Upper lobe of left lung (tissue), 6 donors: Measurements from ENCODE around the gene RSPH10B. TPM values are rescaled to one million over a fixed set of nuclear protein-coding genes. Genes with fewer than 3 reads are reported as not detected.
"Not testable (repeated sequence)": the region's sequence is repeated elsewhere in the genome, so short reads cannot be mapped to it uniquely, and the experiment has no call there.

Source experiments
- ATAC-seq, 2 donors: fragments of 200-7000 bp; cut with Tn5 transposase; one replicate each; pipeline ENCODE4 v1.9.1; 2022; ENCODE audit warnings: mild to moderate bottlenecking in 2 of 2, moderate library complexity in 2 of 2; ENCODE audit not compliant: low FRiP score in 2 of 2
- DNase-seq, 2 donors: peaks; one replicate each; pipeline ENCODE4 v3.0.0-alpha.2; 2019 to 2020
- H3K27ac ChIP-seq, 4 donors: fragments of 200-600 bp; sonication (generic); one replicate each; pipeline ENCODE4 v1.5.1; 2016 to 2019
- H3K27me3 ChIP-seq, 4 donors: fragments of 200-600 bp; sonication (generic); one replicate each; pipeline ENCODE4 v1.5.1; 2017 to 2019
- H3K36me3 ChIP-seq, 4 donors: fragments of 200-600 bp; sonication (generic); one replicate each; pipeline ENCODE4 v1.5.1; 2016 to 2019
- H3K4me1 ChIP-seq, 4 donors: fragments of 200-600 bp; sonication (generic); one replicate each; pipeline ENCODE4 v1.5.1; 2018 to 2019
- H3K4me3 ChIP-seq, 4 donors: fragments of 200-600 bp; sonication (generic); one replicate each; pipeline ENCODE4 v1.5.1; 2017 to 2019; ENCODE audit warnings: mild to moderate bottlenecking in 2 of 4, moderate library complexity in 1 of 4
- H3K9me3 ChIP-seq, 4 donors: fragments of 200-600 bp; sonication (generic); one replicate each; pipeline ENCODE4 v1.5.1; 2018 to 2019
- WGBS, 2 donors: methylation state at CpG; one replicate each; pipeline ENCODE4 v1.1.5; 2017 to 2018; 5-methylcytosine and 5-hydroxymethylcytosine counted together
- total RNA-seq, 6 donors: library from RNA; depleted of rRNA in 4 of 6; stranded (reverse); fragments of >200 nt in 4 of 6; gene quantifications; one replicate each; pipeline versions ENCODE4 v1.1.0 to v1.2.1, GENCODE V29; 2016 to 2021
- donor health status: DM: no; HTN: no; CAD: no; lungs with moderate emphysema.
- donor health status: DM: no; HTN: yes; CAD: no; lungs with severe emphysema.

RSPH10B gene
- total RNA-seq, 6 donors from 2014 or later = 0.20 to 20.5 (median 4.4) TPM

GRCh38 chr7:5963205-5963604, 7.3 kb downstream of the RSPH10B start:
- WGBS, 2 donors = no CpG with 5 or more reads among the region's 13 CpGs
- not testable (repeated sequence) for H3K9me3 ChIP-seq, H3K4me1 ChIP-seq, H3K27me3 ChIP-seq, ATAC-seq, DNase-seq, H3K27ac ChIP-seq, H3K4me3 ChIP-seq, H3K36me3 ChIP-seq

GRCh38 chr7:5934945-5935450, 35.5 kb downstream of the RSPH10B start:
- no CpG with 5 or more reads among the region's 17 CpGs for WGBS, 2 donors
- H3K36me3 ChIP-seq, DNase-seq, H3K27me3 ChIP-seq, ATAC-seq, H3K4me3 ChIP-seq, H3K4me1 ChIP-seq, H3K27ac ChIP-seq, H3K9me3 ChIP-seq: not testable (repeated sequence)

DNA sequence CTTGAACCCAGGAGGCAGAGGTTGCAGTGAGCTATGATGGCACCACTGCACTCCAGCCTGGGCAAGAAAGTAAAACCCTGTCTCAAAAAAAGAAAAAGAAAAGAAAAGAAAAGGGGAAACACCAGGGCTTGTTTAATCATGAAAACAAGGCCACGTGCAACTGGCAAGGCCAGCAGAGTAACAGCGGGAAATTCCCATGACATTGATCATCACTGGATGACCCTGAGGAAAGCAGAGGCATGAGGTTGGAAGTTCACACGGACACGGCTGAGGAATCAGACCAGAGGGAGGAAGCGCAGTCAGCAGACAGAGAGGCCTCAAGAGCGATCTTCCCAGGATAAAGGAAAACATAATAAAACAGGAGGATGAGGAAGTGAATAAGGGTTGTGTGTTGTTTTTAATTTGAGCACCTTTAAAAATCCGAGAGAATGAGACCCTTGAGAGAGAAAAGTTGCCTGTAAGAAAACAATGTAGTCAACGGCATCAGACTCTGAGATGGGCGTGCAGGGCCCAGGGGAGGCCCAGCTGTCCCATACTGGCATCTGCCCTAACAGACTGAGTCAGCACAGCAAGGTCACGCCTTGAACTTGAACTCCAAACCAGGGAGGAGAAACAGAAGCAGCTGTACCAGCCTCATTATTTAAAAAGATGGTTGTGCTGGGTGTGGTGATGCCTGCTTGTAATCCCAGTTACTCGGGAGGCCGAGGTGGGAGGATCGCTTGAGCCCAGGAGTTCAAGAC, 38.4 kb downstream of the RSPH10B start:
- H3K27ac ChIP-seq, H3K36me3 ChIP-seq, DNase-seq, H3K4me3 ChIP-seq, H3K4me1 ChIP-seq, H3K9me3 ChIP-seq, H3K27me3 ChIP-seq: not testable (repeated sequence)
- WGBS, 2 donors = 76 to 100% methylated on average over 3 to 5 of the region's 13 CpGs
- peak in 1 of 2 donors; percentile 39 for ATAC-seq

DNA sequence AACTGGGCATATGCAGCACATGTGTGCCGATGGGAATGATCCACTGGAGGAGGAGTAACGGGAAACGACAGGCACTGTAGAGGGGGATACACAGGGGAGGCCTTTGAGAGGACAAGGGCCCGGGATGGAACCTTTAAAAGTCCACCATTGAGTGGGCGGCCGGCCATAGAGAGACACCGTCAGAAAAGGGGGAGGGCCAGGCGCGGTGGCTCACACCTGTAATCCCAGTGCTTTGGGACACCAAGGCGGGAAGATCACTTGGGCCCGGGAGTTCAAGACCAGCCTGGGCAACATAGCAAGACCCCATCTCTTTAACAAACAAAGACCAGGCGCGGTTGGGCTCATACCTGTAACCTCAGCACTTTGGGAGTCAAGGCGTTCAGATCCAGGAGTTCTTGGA, 39.2 kb downstream of the RSPH10B start:
- not testable (repeated sequence) for H3K27me3 ChIP-seq, H3K36me3 ChIP-seq, DNase-seq, ATAC-seq, H3K27ac ChIP-seq, H3K4me1 ChIP-seq, H3K4me3 ChIP-seq, H3K9me3 ChIP-seq
- 97 to 98% methylated on average over 14 of the region's 14 CpGs for WGBS, 2 donors

DNA sequence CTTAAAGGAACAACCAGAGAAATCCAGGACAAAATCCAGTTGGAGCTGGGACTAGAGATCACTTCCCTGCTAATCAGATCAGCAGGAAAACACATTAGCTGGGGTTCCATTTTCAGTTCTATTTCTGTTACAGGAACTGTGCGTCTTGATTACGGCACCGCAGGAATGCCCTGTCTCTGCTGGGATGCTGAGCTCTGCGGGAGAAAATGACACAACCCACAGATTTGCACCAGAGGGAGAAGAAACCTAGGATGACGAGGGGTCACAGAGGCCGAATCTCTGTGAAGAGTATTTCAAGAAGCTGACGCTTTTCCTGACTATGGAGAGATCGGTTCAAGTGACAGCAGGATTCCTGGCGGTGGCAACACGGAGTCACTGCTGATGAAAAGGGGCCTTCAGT, 40.2 kb downstream of the RSPH10B start:
- ATAC-seq, H3K36me3 ChIP-seq, H3K4me1 ChIP-seq, H3K27ac ChIP-seq, H3K27me3 ChIP-seq, DNase-seq, H3K4me3 ChIP-seq, H3K9me3 ChIP-seq: not testable (repeated sequence)
- WGBS, 2 donors = no CpG with 5 or more reads among the region's 10 CpGs

DNA sequence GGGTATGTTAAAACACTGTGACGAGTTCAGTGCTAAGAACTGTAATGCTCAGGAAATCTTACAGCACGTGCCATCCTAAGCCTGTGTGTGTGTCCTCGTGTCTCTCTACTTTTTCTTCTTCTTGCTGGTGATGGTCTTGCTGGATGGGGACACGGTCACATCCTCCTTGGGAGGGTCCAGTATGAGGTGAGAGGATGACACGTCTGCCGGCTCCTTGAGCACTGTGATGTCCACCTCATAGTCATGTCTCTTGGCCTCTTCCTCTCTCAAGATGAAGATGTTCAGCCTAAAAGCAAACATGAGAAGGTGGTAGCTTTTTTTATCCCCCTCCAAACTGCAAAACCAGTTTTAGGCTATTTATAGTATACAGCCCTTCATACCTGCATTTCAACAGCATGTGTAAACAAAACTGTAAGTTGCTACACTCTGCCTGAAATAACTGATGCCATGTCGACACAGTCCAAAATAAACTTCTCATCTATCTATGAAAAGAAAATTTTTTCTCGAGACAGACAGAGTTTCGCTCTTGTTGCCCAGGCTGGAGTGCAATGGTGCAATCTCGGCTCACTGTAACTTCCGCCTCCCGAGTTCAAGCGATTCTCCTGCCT, 44.1 kb downstream of the RSPH10B start:
- not testable (repeated sequence) for H3K27me3 ChIP-seq, H3K9me3 ChIP-seq, H3K36me3 ChIP-seq, H3K4me1 ChIP-seq, H3K4me3 ChIP-seq, H3K27ac ChIP-seq, DNase-seq
- no CpG with 5 or more reads among the region's 13 CpGs for WGBS, 2 donors
- ATAC-seq = peak; percentile 47 to 77

DNA sequence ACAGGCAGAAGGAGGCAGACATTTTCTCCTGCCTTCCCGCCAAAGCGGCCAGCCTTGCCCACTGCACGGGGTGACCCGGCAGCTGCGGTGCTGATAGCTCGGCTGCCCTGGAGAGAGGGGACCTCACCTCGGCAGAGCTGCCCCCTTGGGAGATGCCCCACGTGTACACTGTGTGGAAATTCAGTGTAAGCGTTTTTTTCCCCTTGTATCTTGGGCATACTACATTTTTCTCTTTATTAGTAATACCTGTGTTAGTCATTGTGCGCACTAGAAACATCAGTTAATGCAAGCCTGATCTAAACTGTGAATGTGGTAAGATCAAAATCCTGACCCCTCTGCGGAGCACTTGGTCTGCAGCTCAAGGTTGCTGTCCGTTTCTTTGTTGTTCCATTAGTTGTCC, 45.9 kb downstream of the RSPH10B start:
- not testable (repeated sequence) for DNase-seq, H3K27ac ChIP-seq, H3K27me3 ChIP-seq, H3K9me3 ChIP-seq, H3K4me3 ChIP-seq, H3K4me1 ChIP-seq, ATAC-seq
- peaks cover 0 to 11% (median 0%) of the 10 kb centered on the region in 4 donors for H3K36me3 ChIP-seq
- no CpG with 5 or more reads among the region's 12 CpGs for WGBS, 2 donors

GRCh38 chr7:5924180-5924579, 46.3 kb downstream of the RSPH10B start:
- H3K9me3 ChIP-seq, ATAC-seq, H3K27ac ChIP-seq, DNase-seq, H3K4me1 ChIP-seq, H3K27me3 ChIP-seq, H3K4me3 ChIP-seq: not testable (repeated sequence)
- WGBS, 2 donors = no CpG with 5 or more reads among the region's 2 CpGs
- H3K36me3 ChIP-seq = peaks cover 0 to 12% (median 0%) of the 10 kb centered on the region in 4 donors

DNA sequence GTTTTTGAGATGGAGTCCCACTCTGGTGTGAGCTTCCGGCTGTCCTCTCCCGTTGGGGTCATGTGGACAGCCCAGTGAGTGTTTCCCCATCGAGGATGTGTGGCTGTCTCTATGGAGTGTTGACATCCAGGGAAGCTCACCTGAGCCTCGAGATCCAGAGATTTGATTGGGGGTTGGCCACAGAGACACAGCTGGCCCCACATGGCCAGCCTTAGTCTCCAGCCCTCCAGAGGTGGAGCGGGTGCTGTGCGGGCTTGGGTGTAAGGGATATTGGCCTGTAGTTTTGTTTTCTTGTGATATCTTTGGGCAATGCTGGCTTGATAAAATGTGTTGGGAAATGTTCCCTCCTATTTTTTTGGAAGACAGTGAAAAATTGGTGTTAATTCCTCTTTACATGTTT, 54.0 kb downstream of the RSPH10B start:
- DNase-seq, H3K4me3 ChIP-seq, H3K36me3 ChIP-seq, H3K4me1 ChIP-seq, H3K27me3 ChIP-seq, H3K27ac ChIP-seq, ATAC-seq, H3K9me3 ChIP-seq: not testable (repeated sequence)
- WGBS, 2 donors = 88 to 100% methylated on average over 2 to 5 of the region's 6 CpGs

DNA sequence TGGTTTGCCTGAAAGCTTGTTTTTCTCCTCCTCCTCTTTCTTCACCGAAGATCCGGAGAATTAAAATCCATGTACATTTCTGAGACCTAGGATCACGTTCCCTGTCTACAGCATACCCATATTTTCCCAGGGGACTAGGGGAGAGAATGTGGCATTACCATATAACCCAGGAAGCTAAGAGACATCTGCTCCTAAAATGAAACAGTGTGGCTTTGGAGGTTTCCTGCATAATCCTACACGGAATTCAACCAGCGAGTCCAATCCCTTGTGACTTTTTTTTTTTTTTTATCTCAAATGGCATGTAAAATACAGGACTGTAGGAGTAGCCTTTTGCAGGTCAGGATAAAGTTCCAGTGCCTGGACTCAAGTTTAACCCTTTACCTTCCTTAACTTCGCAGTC, 61.7 kb downstream of the RSPH10B start:
- not testable (repeated sequence) for ATAC-seq, H3K27ac ChIP-seq, H3K27me3 ChIP-seq, DNase-seq, H3K4me1 ChIP-seq, H3K9me3 ChIP-seq, H3K4me3 ChIP-seq
- H3K36me3 ChIP-seq = peaks cover 0 to 35% (median 18%) of the 10 kb centered on the region in 4 donors
- 91 to 95% methylated on average over 6 of the region's 6 CpGs for WGBS, 2 donors

- ATAC-seq, H3K9me3 ChIP-seq, DNase-seq, H3K27me3 ChIP-seq, H3K4me3 ChIP-seq, H3K4me1 ChIP-seq, H3K27ac ChIP-seq: not testable (repeated sequence)
- peaks cover 0 to 32% (median 10%) of the 10 kb centered on the region in 4 donors for H3K36me3 ChIP-seq
- 85 to 91% methylated on average over 5 of the region's 5 CpGs for WGBS, 2 donors
These were observed 65.8 kb downstream of the RSPH10B start for GRCh38 chr7:5904726-5905125.

GRCh38 chr7:5903002-5903401, 67.5 kb downstream of the RSPH10B start:
- H3K27me3 ChIP-seq, H3K9me3 ChIP-seq, H3K4me3 ChIP-seq, H3K27ac ChIP-seq, DNase-seq, H3K4me1 ChIP-seq, ATAC-seq: not testable (repeated sequence)
- 93 to 94% methylated on average over 6 of the region's 6 CpGs for WGBS, 2 donors
- peaks cover 0 to 32% (median 10%) of the 10 kb centered on the region in 4 donors for H3K36me3 ChIP-seq
